K562 (cell line): ENCODE measurements around the gene GET3. TPM values are rescaled to one million over a fixed set of nuclear protein-coding genes. Genes with fewer than 3 reads are reported as not detected.
A peak's percentile ranks its signal among the peaks of the same experiment; 100 is the strongest.

Experiments used
- FOXA1 ChIP-seq: fragments of 450-650 bp; IDR thresholded peaks from 2 replicates; pipeline ENCODE4 v1.6.1; 2016; ENCODE audit warnings: mild to moderate bottlenecking, borderline replicate concordance
- FOXK2 ChIP-seq, 2 experiments: fragments of 450-650 bp; IDR thresholded peaks in 1 of 2; conservative IDR thresholded peaks in 1 of 2; 2 replicates each; pipeline ENCODE4 v1.6.1; 2016; ENCODE audit warnings: low read depth in 2 of 2, mild to moderate bottlenecking in 1 of 2
- KDM2B ChIP-seq: fragments of 250-450 bp; sonication (Bioruptor Pico); IDR thresholded peaks from 2 replicates; pipeline ENCODE4 v1.8.0; 2021; ENCODE audit warnings: mild to moderate bottlenecking, moderate library complexity
- LEF1 ChIP-seq: fragments of 450-650 bp; IDR thresholded peaks from 2 replicates; pipeline ENCODE4 v1.6.1; 2016; ENCODE audit warnings: mild to moderate bottlenecking
- POLR2B ChIP-seq: fragments of 450-650 bp; IDR thresholded peaks from 2 replicates; pipeline ENCODE4 v1.6.1; 2018; ENCODE audit warnings: low read depth; ENCODE audit not compliant: partially characterized antibody
- POLR3A ChIP-seq: IDR thresholded peaks from 2 replicates; pipeline ENCODE4 v1.6.1; 2011; ENCODE audit warnings: borderline replicate concordance, mild to moderate bottlenecking, moderate library complexity; ENCODE audit not compliant: insufficient read length, insufficient read depth; ENCODE audit errors: extremely low read depth
- POLR3G ChIP-seq: IDR thresholded peaks from 2 replicates; pipeline ENCODE4 v1.6.1; 2011; ENCODE audit not compliant: insufficient read length, insufficient replicate concordance; ENCODE audit errors: extremely low read depth
- RAD51 ChIP-seq: fragments of 450-650 bp; IDR thresholded peaks from 2 replicates; pipeline ENCODE4 v1.7.1; 2016; ENCODE audit warnings: low read depth, mild to moderate bottlenecking, borderline replicate concordance
- SMAD3 ChIP-seq: fragments of 450-650 bp; formaldehyde crosslinking; conservative IDR thresholded peaks from 2 replicates; pipeline ENCODE4 v1.4.0; 2020; ENCODE audit warnings: mild to moderate bottlenecking
- SNRNP70 ChIP-seq: fragments of 200-400 bp; formaldehyde crosslinking; optimal IDR thresholded peaks from 2 replicates; pipeline ENCODE3; 2017; ENCODE audit warnings: low read depth, low read length
- STAT5B ChIP-seq: fragments of 250-450 bp; sonication (Bioruptor Pico); IDR thresholded peaks from 2 replicates; pipeline ENCODE4 v1.8.0; 2021; ENCODE audit warnings: mild to moderate bottlenecking, inconsistent platforms
- SUPT5H ChIP-seq: fragments of 450-650 bp; IDR thresholded peaks from 2 replicates; pipeline ENCODE4 v1.6.1; 2016
- TBP ChIP-seq: optimal IDR thresholded peaks from 2 replicates; pipeline ENCODE3; 2011; ENCODE audit warnings: low read depth, low read length, improper control_type of control experiment
- TEAD1 ChIP-seq, 2 experiments: fragments of 450-650 bp in 1 of 2; sonication (generic) in 1 of 2; formaldehyde crosslinking; IDR thresholded peaks; 2 replicates each; pipeline versions ENCODE4 v1.4.0 to v1.8.0; 2020 to 2022; ENCODE audit warnings: mild to moderate bottlenecking in 2 of 2, missing genetic modification reagents in 1 of 2
- U2AF1 ChIP-seq: fragments of 200-400 bp; formaldehyde crosslinking; optimal IDR thresholded peaks from 2 replicates; pipeline ENCODE3; 2017; ENCODE audit warnings: mild to moderate bottlenecking, low read depth, low read length, moderate library complexity
- ZC3H11A ChIP-seq: IDR thresholded peaks from 2 replicates; pipeline ENCODE4 v1.6.1; 2012; ENCODE audit warnings: low read depth, low read length, improper control_type of control experiment
- ZNF175 ChIP-seq: fragments of 200-800 bp; sonication (Bioruptor generic); IDR thresholded peaks from 2 replicates; pipeline ENCODE4 v1.6.1; 2016; ENCODE audit warnings: low read depth, mild to moderate bottlenecking, missing genetic modification characterization, missing compliant biosample characterization
- ZNF217 ChIP-seq: sonication (generic); formaldehyde crosslinking; IDR thresholded peaks from 2 replicates; pipeline ENCODE4 v1.8.0; 2022; ENCODE audit warnings: mild to moderate bottlenecking, missing genetic modification reagents
- ZNF354B ChIP-seq: fragments of 250-450 bp; sonication (Bioruptor Pico); IDR thresholded peaks from 2 replicates; pipeline ENCODE4 v1.4.0; 2020
- ZNF707 ChIP-seq: fragments of 250-450 bp; sonication (Bioruptor Pico); conservative IDR thresholded peaks from 2 replicates; pipeline ENCODE4 v1.8.0; 2022; ENCODE audit warnings: inconsistent platforms, mild to moderate bottlenecking, moderate library complexity
- polyA plus RNA-seq, 8 experiments: library from polyadenylated mRNA; depleted of rRNA in 4 of 8; stranded (reverse) in 5 of 8; unstranded in 3 of 8; fragments of >200 nt; fragmentation: Nextera tagmentation in 2 of 8; fragmentation: Illumina TruSeq in 1 of 8; extraction: Ambion mirVana in 2 of 8; extraction: Trizol in 1 of 8; gene quantifications; 2 replicates each; pipeline versions ENCODE4 v1.2.1 to v1.2.3, GENCODE V29; 2011 to 2014; ENCODE audit warnings: inconsistent platforms in 1 of 8, missing spikeins in 1 of 8
- total RNA-seq, 7 experiments: library from RNA; depleted of rRNA in 6 of 7; stranded (reverse); fragments of >200 nt in 6 of 7; fragmentation: Illumina TruSeq in 2 of 7; extraction: Trizol in 2 of 7; gene quantifications; 2 replicates each; pipeline versions ENCODE4 v1.2.1 to v1.2.3, GENCODE V29; 2011 to 2021; ENCODE audit warnings: low replicate concordance in 1 of 7
- TF ChIP-seq, protein P1 (sequence below): sonication (generic); formaldehyde crosslinking; IDR thresholded peaks from 2 replicates; pipeline ENCODE4 v1.4.0; 2020; ENCODE audit warnings: mild to moderate bottlenecking, missing genetic modification reagents
- TF ChIP-seq, protein P2 (sequence below): fragments of 250-450 bp; sonication (Bioruptor Pico); IDR thresholded peaks from 2 replicates; pipeline ENCODE4 v1.4.0; 2020; ENCODE audit warnings: mild to moderate bottlenecking, moderate library complexity, borderline replicate concordance
- TF ChIP-seq, protein P3 (sequence below): fragments of 450-650 bp; conservative IDR thresholded peaks from 2 replicates; pipeline ENCODE4 v1.6.1; 2016; ENCODE audit warnings: missing genetic modification characterization, low read depth, mild to moderate bottlenecking, control low read depth, missing compliant biosample characterization

GET3 gene
- total and polyA plus RNA-seq, 9 of the 15 experiments (the other 6 are each of a cell fraction or from before 2014, with no cell fraction given), result 8.3 to 83.5 (median 51.8) TPM

DNA sequence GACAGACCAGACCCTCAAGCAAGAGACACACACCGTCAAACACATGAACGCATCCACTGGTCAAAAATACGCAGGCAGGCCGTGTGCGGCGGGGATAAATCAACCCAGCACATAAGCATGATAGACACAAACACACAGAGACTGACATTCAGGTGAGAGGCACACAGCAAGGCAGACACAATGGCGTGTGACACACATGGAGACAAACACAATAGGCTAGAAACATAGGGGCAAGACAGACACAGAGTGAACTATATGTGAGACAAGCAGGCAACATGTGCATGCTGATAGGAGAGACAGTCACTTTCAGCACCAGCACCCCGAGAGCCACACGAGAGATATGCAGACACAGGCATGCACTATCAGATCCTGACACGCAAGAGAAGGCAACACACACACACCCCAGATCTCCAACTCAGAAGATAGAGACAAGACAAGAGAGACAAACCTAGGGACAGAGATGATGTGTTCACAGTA, 47.1 kb downstream of the GET3 start (continued):
- TF ChIP-seq, protein P1, sequence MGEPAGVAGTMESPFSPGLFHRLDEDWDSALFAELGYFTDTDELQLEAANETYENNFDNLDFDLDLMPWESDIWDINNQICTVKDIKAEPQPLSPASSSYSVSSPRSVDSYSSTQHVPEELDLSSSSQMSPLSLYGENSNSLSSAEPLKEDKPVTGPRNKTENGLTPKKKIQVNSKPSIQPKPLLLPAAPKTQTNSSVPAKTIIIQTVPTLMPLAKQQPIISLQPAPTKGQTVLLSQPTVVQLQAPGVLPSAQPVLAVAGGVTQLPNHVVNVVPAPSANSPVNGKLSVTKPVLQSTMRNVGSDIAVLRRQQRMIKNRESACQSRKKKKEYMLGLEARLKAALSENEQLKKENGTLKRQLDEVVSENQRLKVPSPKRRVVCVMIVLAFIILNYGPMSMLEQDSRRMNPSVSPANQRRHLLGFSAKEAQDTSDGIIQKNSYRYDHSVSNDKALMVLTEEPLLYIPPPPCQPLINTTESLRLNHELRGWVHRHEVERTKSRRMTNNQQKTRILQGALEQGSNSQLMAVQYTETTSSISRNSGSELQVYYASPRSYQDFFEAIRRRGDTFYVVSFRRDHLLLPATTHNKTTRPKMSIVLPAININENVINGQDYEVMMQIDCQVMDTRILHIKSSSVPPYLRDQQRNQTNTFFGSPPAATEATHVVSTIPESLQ (CRISPR knock-in tag), result no peak
- TF ChIP-seq ZNF707 (CRISPR knock-in tag), result no peak
- no peak for TF ChIP-seq ZNF217 (CRISPR knock-in tag)
- TF ChIP-seq POLR3A, result no peak
- no peak for TF ChIP-seq SNRNP70
- no peak for TF ChIP-seq ZNF354B (CRISPR knock-in tag)
- TF ChIP-seq RAD51, result no peak
- 0 out of 2 replicates have a peak, but pooled peaks have one; percentile 71 for TF ChIP-seq ZNF175 (CRISPR knock-in tag)
- TF ChIP-seq, protein P2, sequence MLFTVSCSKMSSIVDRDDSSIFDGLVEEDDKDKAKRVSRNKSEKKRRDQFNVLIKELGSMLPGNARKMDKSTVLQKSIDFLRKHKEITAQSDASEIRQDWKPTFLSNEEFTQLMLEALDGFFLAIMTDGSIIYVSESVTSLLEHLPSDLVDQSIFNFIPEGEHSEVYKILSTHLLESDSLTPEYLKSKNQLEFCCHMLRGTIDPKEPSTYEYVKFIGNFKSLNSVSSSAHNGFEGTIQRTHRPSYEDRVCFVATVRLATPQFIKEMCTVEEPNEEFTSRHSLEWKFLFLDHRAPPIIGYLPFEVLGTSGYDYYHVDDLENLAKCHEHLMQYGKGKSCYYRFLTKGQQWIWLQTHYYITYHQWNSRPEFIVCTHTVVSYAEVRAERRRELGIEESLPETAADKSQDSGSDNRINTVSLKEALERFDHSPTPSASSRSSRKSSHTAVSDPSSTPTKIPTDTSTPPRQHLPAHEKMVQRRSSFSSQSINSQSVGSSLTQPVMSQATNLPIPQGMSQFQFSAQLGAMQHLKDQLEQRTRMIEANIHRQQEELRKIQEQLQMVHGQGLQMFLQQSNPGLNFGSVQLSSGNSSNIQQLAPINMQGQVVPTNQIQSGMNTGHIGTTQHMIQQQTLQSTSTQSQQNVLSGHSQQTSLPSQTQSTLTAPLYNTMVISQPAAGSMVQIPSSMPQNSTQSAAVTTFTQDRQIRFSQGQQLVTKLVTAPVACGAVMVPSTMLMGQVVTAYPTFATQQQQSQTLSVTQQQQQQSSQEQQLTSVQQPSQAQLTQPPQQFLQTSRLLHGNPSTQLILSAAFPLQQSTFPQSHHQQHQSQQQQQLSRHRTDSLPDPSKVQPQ, result no peak
- no peak for TF ChIP-seq FOXA1
- no peak for TF ChIP-seq SUPT5H
- 0 out of 2 replicates have a peak, but pooled peaks have one; percentile 25 for TF ChIP-seq SMAD3
- peak; percentile 57 to 62; a peak in 2 of 4 replicates for TF ChIP-seq TEAD1 (CRISPR knock-in tag; IDR thresholded peaks at IDR 0.05)
- no peak for TF ChIP-seq U2AF1
- TF ChIP-seq, protein P3, sequence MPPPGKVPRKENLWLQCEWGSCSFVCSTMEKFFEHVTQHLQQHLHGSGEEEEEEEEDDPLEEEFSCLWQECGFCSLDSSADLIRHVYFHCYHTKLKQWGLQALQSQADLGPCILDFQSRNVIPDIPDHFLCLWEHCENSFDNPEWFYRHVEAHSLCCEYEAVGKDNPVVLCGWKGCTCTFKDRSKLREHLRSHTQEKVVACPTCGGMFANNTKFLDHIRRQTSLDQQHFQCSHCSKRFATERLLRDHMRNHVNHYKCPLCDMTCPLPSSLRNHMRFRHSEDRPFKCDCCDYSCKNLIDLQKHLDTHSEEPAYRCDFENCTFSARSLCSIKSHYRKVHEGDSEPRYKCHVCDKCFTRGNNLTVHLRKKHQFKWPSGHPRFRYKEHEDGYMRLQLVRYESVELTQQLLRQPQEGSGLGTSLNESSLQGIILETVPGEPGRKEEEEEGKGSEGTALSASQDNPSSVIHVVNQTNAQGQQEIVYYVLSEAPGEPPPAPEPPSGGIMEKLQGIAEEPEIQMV (tag), result no peak
- peak; percentile 39 for TF ChIP-seq TBP
- peak; percentile 91 for TF ChIP-seq LEF1
- TF ChIP-seq STAT5B (CRISPR knock-in tag), result no peak
- TF ChIP-seq POLR2B, result peak; percentile 45
- no peak for TF ChIP-seq POLR3G
- no peak for TF ChIP-seq ZC3H11A
- TF ChIP-seq KDM2B, result no peak
- peak; percentile 76 to 82 for TF ChIP-seq FOXK2 (conservative IDR thresholded peaks at IDR 0.05 in 1 of 2, IDR thresholded peaks at IDR 0.05 in 1 of 2; ENCODE audit: low read depth in 2 of 2)
